Esophagus squamous epithelium (tissue), 4 donors: Measurements from ENCODE around the gene SLC19A1.

Source experiments
- CTCF ChIP-seq, 6 experiments: fragments of 450-650 bp in 4 of 6; fragments of 200-600 bp in 2 of 6; sonication (generic) in 2 of 6; IDR thresholded peaks; one replicate each; pipeline ENCODE4 v1.5.1; 2016 to 2019; ENCODE audit warnings: antibody characterized with exemption in 6 of 6, mild to moderate bottlenecking in 4 of 6, moderate library complexity in 4 of 6
- POLR2A ChIP-seq, 4 donors: fragments of 450-650 bp; IDR thresholded peaks; one replicate each; pipeline ENCODE4 v1.6.1; 2017; ENCODE audit warnings: antibody characterized with exemption in 4 of 4, mild to moderate bottlenecking in 4 of 4, moderate library complexity in 3 of 4

- TF ChIP-seq CTCF (IDR thresholded peaks at IDR 0.05): no peak
- no peak for TF ChIP-seq POLR2A (IDR thresholded peaks at IDR 0.05)
Observed at GRCh38 chr21:45472445-45473365, 69.5 kb downstream of the SLC19A1 start.
